Pancreas (tissue), 10 donors: ENCODE measurements around the gene RASSF6. TPM values are rescaled to one million over a fixed set of nuclear protein-coding genes. Genes with fewer than 3 reads are reported as not detected.
A peak's percentile ranks its signal among the peaks of the same experiment; 100 is the strongest.

Experiments
- ATAC-seq, 4 donors: fragments of 200-7000 bp; cut with Tn5 transposase; one replicate each; pipeline versions ENCODE4 v1.8.0 to v1.9.1; 2020; ENCODE audit warnings: mild to moderate bottlenecking in 4 of 4, moderate library complexity in 4 of 4
- DNase-seq, 6 donors: peaks; one replicate each; pipeline ENCODE4 v3.0.0-alpha.2; 2020
- FAIRE-seq: peaks from 2 replicates; lab custom pipeline; 2012; peaks lifted over from hg19 to GRCh38; lab: Jason Lieb, UNC
- H3K27ac ChIP-seq, 4 donors: fragments of 200-600 bp; sonication (generic); 1 replicate in 3 of 4; 2 replicates in 1 of 4; pipeline versions ENCODE4 v1.5.0 to v1.8.0; 2020
- H3K27me3 ChIP-seq, 4 donors: fragments of 200-600 bp; one replicate each; pipeline ENCODE4 v1.8.0; 2021
- H3K36me3 ChIP-seq, 3 donors: fragments of 200-600 bp; sonication (generic) in 1 of 3; one replicate each; pipeline versions ENCODE4 v1.5.0 to v1.8.0; 2020 to 2021
- H3K4me1 ChIP-seq, 3 donors: fragments of 200-600 bp; one replicate each; pipeline ENCODE4 v1.8.0; 2021
- H3K4me3 ChIP-seq, 4 donors: fragments of 200-600 bp; sonication (generic) in 2 of 4; one replicate each; pipeline versions ENCODE4 v1.5.0 to v1.8.0; 2020 to 2021
- H3K9me3 ChIP-seq, 4 donors: fragments of 200-600 bp; one replicate each; pipeline ENCODE4 v1.8.0; 2021
- CTCF ChIP-seq, 4 donors: fragments of 200-600 bp; sonication (generic) in 3 of 4; IDR thresholded peaks; one replicate each; pipeline versions ENCODE4 v1.5.0 to v1.8.0; 2021; ENCODE audit warnings: antibody characterized with exemption in 4 of 4
- WGBS, 2 donors: extraction: QIAGEN DNeasy Blood & Tissue Kit; methylation state at CpG; one replicate each; pipeline ENCODE4 v1.1.7; 2013; 5-methylcytosine and 5-hydroxymethylcytosine counted together
- intact Hi-C, 3 donors: fragments of 100-400 bp; cut with DNase I; formaldehyde crosslinking; loops; one replicate each; pipeline versions ENCODE4 v1.11.1 to v1.14.2; 2022
- polyA plus RNA-seq, 2 donors: library from polyadenylated mRNA; stranded (reverse); fragments of 200-250 nt; gene quantifications; one replicate each; pipeline ENCODE4 v1.2.3, GENCODE V29; 2013
- total RNA-seq, 6 donors: library from RNA; stranded (reverse); fragmentation: NEBNext Ultra II Directional in 4 of 6; extraction: Animal tissue kit (Norgen Biotek cat#: 25700) in 4 of 6; gene quantifications; one replicate each; pipeline versions ENCODE4 v1.2.1 to v1.2.4, GENCODE V29; 2021 to 2023
- donor health status: healthy with polysubstance abuse.
- donor health status: DM: no; HTN: no; CAD: no; lungs with moderate emphysema.
- donor health status: DM: no; HTN: no; CAD: no.
- donor health status: control.
- donor health status: control.
- donor health status: Bipolar disorder and iron deficiency.
- donor health status: DM: yes; HTN: yes; CAD: no.
- donor health status: DM: no; HTN: no; CAD: no.
- donor health status: DM: no; HTN: no; CAD: no.
- donor health status: DM: yes; HTN: yes; CAD: no.

Gene RASSF6
- total and polyA plus RNA-seq, 8 donors, result 2.8 to 10.2 (median 5.7) TPM

- peaks cover 19 to 54% (median 30%) of the 10 kb centered on the region in 3 donors for H3K4me1 ChIP-seq
- DNase-seq (no peak), FAIRE-seq (peak; percentile 94), ATAC-seq (peak; percentile 51 to 84 (median 71))
- H3K4me3 ChIP-seq, result no peak overlapping the region
- no peaks in the 10 kb centered on the region for H3K36me3 ChIP-seq
- no peaks in the 10 kb centered on the region for H3K27me3 ChIP-seq
- WGBS, 2 donors, result 38% methylated on average over 3 of the region's 3 CpGs
- no peak for TF ChIP-seq CTCF (IDR thresholded peaks at IDR 0.05)
- intact Hi-C loops, result no loop called here
- no peaks in the 10 kb centered on the region for H3K9me3 ChIP-seq
- H3K27ac ChIP-seq, result peak overlapping the region in 3 of 4 donors; percentile 4 to 69 (median 57)
These were observed 11.3 kb downstream of the RASSF6 start for GRCh38 chr4:73608689-73609594.

GRCh38 chr4:73607375-73608033 lies 12.7 kb downstream of the RASSF6 start:
- no peaks in the 10 kb centered on the region for H3K27me3 ChIP-seq
- TF ChIP-seq CTCF (IDR thresholded peaks at IDR 0.05), result no peak
- no peaks in the 10 kb centered on the region for H3K36me3 ChIP-seq
- H3K9me3 ChIP-seq, result no peaks in the 10 kb centered on the region
- H3K4me3 ChIP-seq, result no peak overlapping the region
- FAIRE-seq, result no peak
- peak in 2 of 4 donors; percentile 15 to 20 for ATAC-seq
- peaks cover 24 to 61% (median 39%) of the 10 kb centered on the region in 3 donors for H3K4me1 ChIP-seq
- H3K27ac ChIP-seq, result peak overlapping the region in 2 of 4 donors; percentile 76 to 79
- intact Hi-C loops, result no loop called here
- DNase-seq, result no peak

- H3K4me3 ChIP-seq, result no peak overlapping the region
- peak; percentile 32 to 58 (median 46) for ATAC-seq
- H3K36me3 ChIP-seq, result no peaks in the 10 kb centered on the region
- intact Hi-C loops, result no loop called here
- FAIRE-seq, result no peak
- H3K27ac ChIP-seq, result peak overlapping the region in 2 of 4 donors; percentile 76 to 79
- peak in 1 of 6 donors; percentile 14 for DNase-seq
- no peak for TF ChIP-seq CTCF (IDR thresholded peaks at IDR 0.05)
- no peaks in the 10 kb centered on the region for H3K27me3 ChIP-seq
- H3K9me3 ChIP-seq, result no peaks in the 10 kb centered on the region
- peaks cover 22 to 67% (median 48%) of the 10 kb centered on the region in 3 donors for H3K4me1 ChIP-seq
- 78 to 83% methylated on average over 4 of the region's 4 CpGs for WGBS, 2 donors
These were observed 13.7 kb downstream of the RASSF6 start for GRCh38 chr4:73606465-73606974.

GRCh38 chr4:73603854-73604584 lies 16.2 kb downstream of the RASSF6 start:
- 49 to 57% methylated on average over 12 of the region's 12 CpGs for WGBS, 2 donors
- peak overlapping the region; percentile 33 to 88 (median 62) for H3K27ac ChIP-seq
- peaks cover 27 to 73% (median 52%) of the 10 kb centered on the region in 3 donors for H3K4me1 ChIP-seq

More at GRCh38 chr4:73603854-73604584, 16.2 kb downstream of the RASSF6 start:
- ATAC-seq (peak; percentile 32 to 41 (median 40)), FAIRE-seq (no peak), DNase-seq (no peak)
- Histone ChIP-seq H3K36me3 (no peaks in the 10 kb centered on the region), H3K4me3 (no peak overlapping the region), H3K27me3 (no peaks in the 10 kb centered on the region), H3K9me3 (no peaks in the 10 kb centered on the region)
- TF ChIP-seq CTCF (IDR thresholded peaks at IDR 0.05), result no peak
- intact Hi-C loops, result no loop called here
